ENCODE results near the gene NR5A2.

NR5A2 gene

GRCh38 chr1:200073286-200073637 is 45.8 kb downstream of the NR5A2 start:
- H3K27me3 Mint-ChIP-seq = peaks cover 30% of the 10 kb centered on the region
- CTCF ChIA-PET = no interaction called here

GRCh38 chr1:200075522-200075921 is 48.0 kb downstream of the NR5A2 start:
- Mint-ChIP-seq H3K4me1 (peaks cover 2% of the 10 kb centered on the region), H3K9me3 (no peaks in the 10 kb centered on the region), H3K36me3 (no peaks in the 10 kb centered on the region), H3K27ac (no peak overlapping the region), H3K27me3 (peaks cover 34% of the 10 kb centered on the region), H3K4me3 (no peak overlapping the region)
- CTCF ChIA-PET = interaction anchor here (0.9 kb wide), 1 partner anchor 11 kb away, joined by 3 read pairs; no protein-coding TSS in a partner anchor
- DNase-seq = no peak

More at GRCh38 chr1:200073286-200073637, 45.8 kb downstream of the NR5A2 start:
- Mint-ChIP-seq H3K4me3 (no peak overlapping the region), H3K27ac (no peak overlapping the region), H3K9me3 (no peaks in the 10 kb centered on the region), H3K4me1 (peaks cover 2% of the 10 kb centered on the region), H3K36me3 (no peaks in the 10 kb centered on the region)
- no peak for DNase-seq

- H3K27ac Mint-ChIP-seq = no peak overlapping the region
- peaks cover 34% of the 10 kb centered on the region for H3K27me3 Mint-ChIP-seq
- H3K4me1 Mint-ChIP-seq = peaks cover 2% of the 10 kb centered on the region
- H3K36me3 Mint-ChIP-seq = no peaks in the 10 kb centered on the region
- CTCF ChIA-PET = interaction anchor here (0.9 kb wide), 1 partner anchor 11 kb away, joined by 3 read pairs; no protein-coding TSS in a partner anchor
- no peak for DNase-seq
- no peak overlapping the region for H3K4me3 Mint-ChIP-seq
- H3K9me3 Mint-ChIP-seq = no peaks in the 10 kb centered on the region
Observed at GRCh38 chr1:200075938-200076546, 48.5 kb downstream of the NR5A2 start.

- Mint-ChIP-seq H3K27me3 (peaks cover 19% of the 10 kb centered on the region), H3K9me3 (no peaks in the 10 kb centered on the region), H3K4me1 (no peaks in the 10 kb centered on the region), H3K27ac (no peak overlapping the region), H3K36me3 (no peaks in the 10 kb centered on the region), H3K4me3 (no peak overlapping the region)
- DNase-seq = no peak
- CTCF ChIA-PET = no interaction called here
Observed at GRCh38 chr1:200079232-200079940, 51.9 kb downstream of the NR5A2 start.

GRCh38 chr1:200081151-200081968 is 53.9 kb downstream of the NR5A2 start:
- Mint-ChIP-seq H3K9me3 (no peaks in the 10 kb centered on the region), H3K36me3 (no peaks in the 10 kb centered on the region), H3K27ac (no peak overlapping the region), H3K4me1 (no peaks in the 10 kb centered on the region), H3K4me3 (no peak overlapping the region), H3K27me3 (peaks cover 16% of the 10 kb centered on the region)
- no peak for DNase-seq
- CTCF ChIA-PET = interaction anchor here (0.6 kb wide), 1 partner anchor 29 kb away, joined by 3 read pairs; no protein-coding TSS in a partner anchor

GRCh38 chr1:200081969-200082245 is 54.4 kb downstream of the NR5A2 start:
- no peaks in the 10 kb centered on the region for H3K9me3 Mint-ChIP-seq
- H3K4me1 Mint-ChIP-seq = no peaks in the 10 kb centered on the region
- CTCF ChIA-PET = no interaction called here
- H3K36me3 Mint-ChIP-seq = no peaks in the 10 kb centered on the region
- H3K4me3 Mint-ChIP-seq = no peak overlapping the region
- no peak for DNase-seq
- H3K27me3 Mint-ChIP-seq = peaks cover 16% of the 10 kb centered on the region
- no peak overlapping the region for H3K27ac Mint-ChIP-seq

GRCh38 chr1:200082329-200082728 is 54.8 kb downstream of the NR5A2 start:
- no peak for DNase-seq
- Mint-ChIP-seq H3K4me3 (no peak overlapping the region), H3K4me1 (no peaks in the 10 kb centered on the region), H3K27me3 (peaks cover 19% of the 10 kb centered on the region), H3K27ac (no peak overlapping the region), H3K9me3 (no peaks in the 10 kb centered on the region), H3K36me3 (no peaks in the 10 kb centered on the region)
- CTCF ChIA-PET = no interaction called here

- H3K27me3 Mint-ChIP-seq = peaks cover 19% of the 10 kb centered on the region
- H3K4me3 Mint-ChIP-seq = no peak overlapping the region
- no peak overlapping the region for H3K27ac Mint-ChIP-seq
- no peak for DNase-seq
- H3K9me3 Mint-ChIP-seq = no peaks in the 10 kb centered on the region
- H3K4me1 Mint-ChIP-seq = no peaks in the 10 kb centered on the region
- CTCF ChIA-PET = no interaction called here
- H3K36me3 Mint-ChIP-seq = no peaks in the 10 kb centered on the region
Observed at GRCh38 chr1:200090252-200091159, 63.0 kb downstream of the NR5A2 start.

- Mint-ChIP-seq H3K27ac (no peak overlapping the region), H3K4me1 (no peaks in the 10 kb centered on the region), H3K36me3 (no peaks in the 10 kb centered on the region), H3K9me3 (no peaks in the 10 kb centered on the region), H3K4me3 (no peak overlapping the region), H3K27me3 (peaks cover 4% of the 10 kb centered on the region)
- no peak for DNase-seq
- CTCF ChIA-PET = no interaction called here
Observed at GRCh38 chr1:200095057-200095577, 67.6 kb downstream of the NR5A2 start.

- H3K36me3 Mint-ChIP-seq = no peaks in the 10 kb centered on the region
- no peak overlapping the region for H3K4me3 Mint-ChIP-seq
- H3K9me3 Mint-ChIP-seq = no peaks in the 10 kb centered on the region
- DNase-seq = no peak
- no peaks in the 10 kb centered on the region for H3K4me1 Mint-ChIP-seq
- CTCF ChIA-PET = no interaction called here
- no peaks in the 10 kb centered on the region for H3K27me3 Mint-ChIP-seq
- H3K27ac Mint-ChIP-seq = no peak overlapping the region
Observed at GRCh38 chr1:200096774-200097173, 69.3 kb downstream of the NR5A2 start.

GRCh38 chr1:200099040-200099439 is 71.5 kb downstream of the NR5A2 start:
- no peak for DNase-seq
- H3K4me3 Mint-ChIP-seq = no peak overlapping the region

GRCh38 chr1:200103966-200104583 is 76.6 kb downstream of the NR5A2 start:
- H3K27me3 Mint-ChIP-seq = peaks cover 16% of the 10 kb centered on the region
- CTCF ChIA-PET = no interaction called here
- H3K4me1 Mint-ChIP-seq = no peaks in the 10 kb centered on the region
- H3K36me3 Mint-ChIP-seq = no peaks in the 10 kb centered on the region
- no peak for DNase-seq
- H3K9me3 Mint-ChIP-seq = no peaks in the 10 kb centered on the region
- H3K4me3 Mint-ChIP-seq = no peak overlapping the region
- H3K27ac Mint-ChIP-seq = no peak overlapping the region

More at GRCh38 chr1:200099040-200099439, 71.5 kb downstream of the NR5A2 start:
- no peaks in the 10 kb centered on the region for H3K27me3 Mint-ChIP-seq
- no peaks in the 10 kb centered on the region for H3K9me3 Mint-ChIP-seq
- no peak overlapping the region for H3K27ac Mint-ChIP-seq
- no peaks in the 10 kb centered on the region for H3K4me1 Mint-ChIP-seq
- H3K36me3 Mint-ChIP-seq = no peaks in the 10 kb centered on the region
- CTCF ChIA-PET = no interaction called here

- Mint-ChIP-seq H3K4me3 (no peak overlapping the region), H3K9me3 (no peaks in the 10 kb centered on the region), H3K27me3 (peaks cover 20% of the 10 kb centered on the region), H3K36me3 (no peaks in the 10 kb centered on the region), H3K4me1 (no peaks in the 10 kb centered on the region), H3K27ac (no peak overlapping the region)
- CTCF ChIA-PET = interaction anchor here (0.7 kb wide), 1 partner anchor 14 kb away, joined by 4 read pairs; no protein-coding TSS in a partner anchor
- DNase-seq = no peak
Observed at GRCh38 chr1:200107004-200107470, 79.5 kb downstream of the NR5A2 start.
